ENCODE results near the gene SLC15A1.

DNA sequence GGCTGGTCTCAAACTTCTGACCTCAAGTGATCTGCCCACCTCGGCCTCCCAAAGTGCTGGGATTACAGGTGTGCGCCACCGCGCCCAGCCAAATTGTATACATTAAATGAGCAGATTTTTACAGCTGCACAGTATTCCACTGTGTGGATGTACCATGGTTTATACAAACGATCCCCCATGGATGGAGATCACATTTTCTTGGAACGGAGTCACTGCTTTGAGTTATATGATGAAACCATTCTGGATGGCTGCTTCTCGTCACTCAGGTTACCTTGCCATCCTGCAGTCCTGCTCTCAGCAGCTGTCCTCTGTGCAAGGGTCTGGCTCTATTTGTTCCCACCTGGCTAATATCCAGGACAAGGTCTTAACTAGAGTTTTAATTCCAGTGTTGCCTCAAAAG lies 39.1 kb upstream of the SLC15A1 start:
- no peak for TF ChIP-seq POLR2AphosphoS5 (IDR thresholded peaks at IDR 0.05)
- TF ChIP-seq, protein P1, sequence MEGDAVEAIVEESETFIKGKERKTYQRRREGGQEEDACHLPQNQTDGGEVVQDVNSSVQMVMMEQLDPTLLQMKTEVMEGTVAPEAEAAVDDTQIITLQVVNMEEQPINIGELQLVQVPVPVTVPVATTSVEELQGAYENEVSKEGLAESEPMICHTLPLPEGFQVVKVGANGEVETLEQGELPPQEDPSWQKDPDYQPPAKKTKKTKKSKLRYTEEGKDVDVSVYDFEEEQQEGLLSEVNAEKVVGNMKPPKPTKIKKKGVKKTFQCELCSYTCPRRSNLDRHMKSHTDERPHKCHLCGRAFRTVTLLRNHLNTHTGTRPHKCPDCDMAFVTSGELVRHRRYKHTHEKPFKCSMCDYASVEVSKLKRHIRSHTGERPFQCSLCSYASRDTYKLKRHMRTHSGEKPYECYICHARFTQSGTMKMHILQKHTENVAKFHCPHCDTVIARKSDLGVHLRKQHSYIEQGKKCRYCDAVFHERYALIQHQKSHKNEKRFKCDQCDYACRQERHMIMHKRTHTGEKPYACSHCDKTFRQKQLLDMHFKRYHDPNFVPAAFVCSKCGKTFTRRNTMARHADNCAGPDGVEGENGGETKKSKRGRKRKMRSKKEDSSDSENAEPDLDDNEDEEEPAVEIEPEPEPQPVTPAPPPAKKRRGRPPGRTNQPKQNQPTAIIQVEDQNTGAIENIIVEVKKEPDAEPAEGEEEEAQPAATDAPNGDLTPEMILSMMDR (IDR thresholded peaks at IDR 0.05) = no peak
- TF ChIP-seq POLR2A (IDR thresholded peaks at IDR 0.05) = no peak
